GM21447 (cell line): ENCODE data around the gene C20orf204.

Experiments used
- ATAC-seq: cut with Tn5 transposase; IDR thresholded peaks from one replicate; pipeline ENCODE4 v1.9.1; 2021; ENCODE audit not compliant: unreplicated experiment

C20orf204 gene

DNA sequence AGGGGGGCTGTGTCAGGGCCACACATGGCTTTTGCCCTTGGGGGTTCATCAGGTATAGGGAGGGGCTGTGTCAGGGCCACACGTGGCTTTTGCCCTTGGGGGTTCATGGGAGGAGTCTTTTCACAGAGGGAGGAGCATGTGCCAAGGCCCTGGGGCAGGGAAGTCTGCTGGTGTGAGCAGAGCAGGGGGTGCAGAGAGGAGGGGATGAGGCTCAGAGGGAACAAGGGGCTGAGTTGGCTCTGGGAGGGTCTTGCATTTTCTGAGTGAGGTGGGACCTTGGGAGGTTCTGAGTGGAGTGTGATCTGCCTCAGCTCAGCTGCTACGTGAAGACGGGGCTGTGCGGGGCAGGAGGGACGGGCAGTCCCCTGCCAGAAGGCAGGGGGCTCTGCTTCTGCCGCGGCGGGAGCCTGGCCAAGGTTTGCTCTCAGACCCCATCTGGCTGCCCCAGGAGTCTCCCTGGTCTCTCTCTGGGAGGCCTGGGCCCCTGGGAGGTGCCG, 19.5 kb downstream of the C20orf204 start:
- ATAC-seq = no peak

DNA sequence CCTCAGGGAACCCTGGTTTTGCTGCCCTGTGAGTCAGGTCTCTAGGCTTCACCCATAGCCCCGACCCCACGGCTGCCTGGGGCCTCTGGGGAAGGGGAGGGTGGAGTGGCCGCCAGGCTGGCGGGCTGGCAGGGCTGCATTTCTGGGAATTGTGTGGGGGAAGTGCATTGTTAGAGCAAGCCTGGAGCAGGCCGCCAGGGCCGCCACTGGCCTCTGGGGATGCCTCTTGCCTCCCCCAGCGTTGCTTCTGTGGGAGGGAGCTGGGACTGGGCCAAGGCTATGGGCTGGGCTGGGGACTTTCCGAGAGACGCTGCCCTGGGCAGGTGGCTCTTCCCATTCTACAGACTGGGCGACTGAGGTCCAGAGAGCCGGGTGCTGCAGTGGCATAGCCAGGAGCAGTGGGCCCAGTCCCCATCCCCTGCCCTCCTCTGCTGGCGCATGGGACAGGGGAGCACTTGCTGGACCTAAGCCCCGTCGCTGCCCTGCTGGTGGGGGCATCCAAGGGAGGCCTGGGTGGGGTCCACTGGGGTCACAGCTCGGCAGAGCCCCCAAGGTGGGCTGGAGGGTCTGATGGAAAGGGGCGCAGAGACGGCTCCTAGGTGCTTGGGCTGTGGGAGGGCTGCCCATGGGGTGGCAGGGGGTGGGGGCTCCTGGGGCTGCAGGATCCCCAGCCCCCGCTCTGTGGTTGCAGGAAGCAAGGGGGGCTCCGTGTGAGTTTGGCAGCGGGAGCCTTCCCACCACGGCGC, 20.1 kb downstream of the C20orf204 start:
- no peak for ATAC-seq

DNA sequence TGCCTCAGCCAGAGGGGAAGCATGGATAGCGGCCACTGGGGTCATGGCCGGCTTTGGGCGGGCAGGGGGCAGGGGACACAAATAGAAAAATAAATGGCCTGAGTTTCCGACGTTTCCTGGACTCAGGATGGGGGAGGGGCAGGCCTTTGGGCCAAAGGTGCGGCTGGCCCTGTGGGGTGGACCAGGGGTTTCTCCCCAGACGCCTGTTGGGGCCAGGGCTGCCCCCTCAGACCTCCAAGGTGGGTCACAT, 20.6 kb downstream of the C20orf204 start:
- no peak for ATAC-seq

DNA sequence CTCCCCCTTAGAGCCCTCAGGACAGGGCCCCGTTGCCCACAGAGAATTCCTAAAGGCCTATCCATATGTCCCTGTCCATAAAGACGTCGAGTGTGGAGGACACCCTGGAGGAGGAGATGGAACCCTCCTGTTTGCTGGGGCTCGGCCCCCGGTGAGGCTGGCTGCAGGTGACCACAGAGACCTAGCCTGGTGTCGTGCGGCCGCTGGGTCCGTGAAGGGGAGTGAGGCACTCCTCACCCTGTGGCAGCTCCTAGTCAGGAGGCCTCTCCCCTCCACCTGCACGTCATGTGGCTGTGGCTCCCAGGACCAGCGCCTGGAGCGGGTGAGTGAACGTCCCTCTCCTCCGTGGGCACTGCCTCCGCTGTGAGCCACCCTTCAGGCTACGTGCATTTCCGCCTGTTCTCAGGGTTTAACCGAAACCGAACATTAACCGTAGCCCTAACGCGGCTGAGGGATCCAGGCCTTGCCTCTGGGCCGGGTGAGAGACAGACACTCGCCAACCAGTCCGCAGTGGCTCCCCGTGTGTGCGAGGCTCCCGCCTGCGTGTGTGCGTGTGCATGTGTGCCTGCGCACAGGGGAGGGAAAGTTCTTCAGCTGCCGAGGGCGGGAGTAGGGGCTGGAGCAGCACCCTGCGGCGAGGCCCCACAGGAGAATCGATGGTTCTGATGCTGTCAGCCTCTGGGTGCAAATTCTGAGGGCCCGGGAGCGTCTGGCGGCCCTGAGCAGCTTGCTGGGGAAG, 21.1 kb downstream of the C20orf204 start:
- ATAC-seq = no peak

DNA sequence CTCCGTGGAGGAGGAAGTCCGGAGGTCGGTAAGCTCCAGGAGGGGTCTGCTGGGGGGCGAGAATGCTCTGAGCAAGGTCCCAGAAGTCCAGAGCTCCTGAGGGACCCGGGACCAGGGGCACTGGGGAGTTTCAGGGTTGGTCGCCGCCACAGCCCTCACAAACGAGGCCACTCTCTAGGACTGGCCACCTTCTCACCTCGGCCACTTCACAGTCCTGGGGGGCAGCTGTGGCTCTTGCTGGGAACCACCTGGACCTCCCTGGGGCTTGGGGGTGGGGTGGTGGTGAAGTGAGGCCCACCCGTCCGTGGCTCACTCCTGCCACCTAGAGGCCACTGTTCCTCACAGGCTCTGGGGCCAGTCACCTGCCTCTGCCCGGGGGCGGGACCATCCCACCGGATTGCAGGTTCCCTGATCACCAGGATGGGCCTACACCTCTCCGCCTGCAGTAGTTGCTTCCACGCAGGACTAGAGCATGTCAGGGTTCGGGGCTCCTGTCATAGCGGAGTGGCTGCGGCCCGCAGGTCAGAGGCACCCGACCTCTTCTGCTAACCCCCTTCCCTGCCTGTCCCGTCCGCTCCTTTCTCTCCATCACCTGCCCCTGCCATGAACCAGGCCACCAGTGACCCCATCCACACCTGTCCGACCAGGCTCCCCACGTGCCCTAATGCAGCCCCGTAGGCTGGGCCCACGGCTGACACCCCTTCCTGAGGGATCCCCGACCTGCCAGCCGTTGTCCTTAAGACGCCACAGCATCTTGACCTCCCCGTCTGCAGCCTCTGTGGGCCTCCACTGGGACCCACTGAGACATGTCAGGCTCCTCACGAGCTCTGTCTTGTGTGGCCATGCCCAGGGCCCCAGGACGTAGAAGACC, 21.9 kb downstream of the C20orf204 start:
- ATAC-seq = no peak

DNA sequence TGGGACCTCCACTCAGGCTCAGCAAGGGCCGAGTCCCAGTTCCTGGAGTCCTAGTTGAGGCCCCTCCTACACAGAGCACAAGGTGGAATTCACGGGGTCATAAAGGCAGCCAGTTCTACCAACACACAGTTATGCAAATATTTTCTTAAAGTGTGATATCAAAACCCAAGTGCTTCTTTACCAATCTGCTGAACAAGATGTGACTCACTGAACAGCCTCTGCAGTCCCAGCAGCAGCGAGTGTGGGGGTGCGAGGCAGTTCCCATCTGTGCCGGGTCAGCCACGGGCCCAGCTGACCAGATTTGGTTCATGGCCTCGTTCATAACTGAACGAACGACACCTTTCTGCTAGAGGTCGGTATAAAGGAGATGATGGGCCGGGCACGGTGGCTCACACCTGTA, 22.6 kb downstream of the C20orf204 start:
- ATAC-seq = no peak

DNA sequence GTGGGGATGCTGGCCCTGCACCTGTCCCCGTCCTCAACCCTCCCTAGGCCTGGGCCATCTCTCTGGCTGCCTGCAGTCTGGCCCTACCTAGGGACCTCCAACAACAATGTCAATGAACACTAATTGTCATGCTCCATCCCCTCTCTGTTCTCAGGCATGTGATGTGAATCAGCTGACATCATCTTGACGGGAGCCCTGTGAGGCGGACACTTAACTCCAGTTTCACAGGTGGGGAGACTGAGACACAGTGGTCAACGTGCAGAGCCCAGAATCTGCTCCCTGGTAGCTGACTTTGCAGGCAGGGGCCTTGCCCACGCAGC, 26.3 kb downstream of the C20orf204 start:
- no peak for ATAC-seq

DNA sequence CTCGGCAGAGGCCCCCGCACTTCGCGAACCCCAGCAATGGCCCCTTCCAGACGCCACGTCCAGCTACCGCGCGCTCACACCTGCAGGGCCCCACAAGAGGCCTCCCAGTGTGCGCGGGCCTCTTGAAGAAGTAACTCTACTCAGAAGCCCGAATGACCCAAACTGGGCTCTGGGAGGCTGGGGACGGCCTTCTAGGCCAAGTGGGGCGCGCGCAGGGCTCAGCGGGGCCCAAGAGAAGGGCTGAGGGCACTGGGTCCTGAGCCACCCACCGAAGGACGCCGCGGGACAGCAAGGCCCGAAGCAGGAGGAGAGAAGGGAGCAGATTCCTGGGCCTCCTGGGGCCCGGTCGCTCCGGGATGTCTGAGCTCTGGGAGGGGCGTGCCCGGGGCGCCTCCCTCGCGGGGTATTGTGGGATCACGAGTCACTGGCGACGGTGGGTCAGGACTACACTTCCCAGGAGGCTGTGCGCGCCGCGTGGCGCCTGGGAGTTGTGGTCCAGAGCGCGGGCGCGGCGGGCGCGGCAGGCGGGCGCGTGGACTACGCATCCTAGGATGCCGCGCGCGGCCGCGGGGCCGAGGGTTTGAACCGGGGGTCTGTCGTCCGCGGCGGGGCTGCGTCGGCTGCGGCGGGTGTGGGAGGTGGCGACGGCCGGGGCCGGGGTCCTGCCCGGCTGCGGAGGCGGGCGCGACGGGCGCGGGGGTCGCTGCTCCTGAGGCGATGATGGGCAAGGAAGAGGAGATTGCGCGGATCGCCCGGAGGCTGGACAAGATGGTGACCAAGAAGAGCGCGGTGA, 26.8 kb downstream of the C20orf204 start, which contains the start of gene TCEA2:
TCEA2 (plus strand) TSS at position 603 of the 793 bp plus-strand sequence; CDS start at position 718, 115 bp downstream.
- ATAC-seq = peak; percentile 57

DNA sequence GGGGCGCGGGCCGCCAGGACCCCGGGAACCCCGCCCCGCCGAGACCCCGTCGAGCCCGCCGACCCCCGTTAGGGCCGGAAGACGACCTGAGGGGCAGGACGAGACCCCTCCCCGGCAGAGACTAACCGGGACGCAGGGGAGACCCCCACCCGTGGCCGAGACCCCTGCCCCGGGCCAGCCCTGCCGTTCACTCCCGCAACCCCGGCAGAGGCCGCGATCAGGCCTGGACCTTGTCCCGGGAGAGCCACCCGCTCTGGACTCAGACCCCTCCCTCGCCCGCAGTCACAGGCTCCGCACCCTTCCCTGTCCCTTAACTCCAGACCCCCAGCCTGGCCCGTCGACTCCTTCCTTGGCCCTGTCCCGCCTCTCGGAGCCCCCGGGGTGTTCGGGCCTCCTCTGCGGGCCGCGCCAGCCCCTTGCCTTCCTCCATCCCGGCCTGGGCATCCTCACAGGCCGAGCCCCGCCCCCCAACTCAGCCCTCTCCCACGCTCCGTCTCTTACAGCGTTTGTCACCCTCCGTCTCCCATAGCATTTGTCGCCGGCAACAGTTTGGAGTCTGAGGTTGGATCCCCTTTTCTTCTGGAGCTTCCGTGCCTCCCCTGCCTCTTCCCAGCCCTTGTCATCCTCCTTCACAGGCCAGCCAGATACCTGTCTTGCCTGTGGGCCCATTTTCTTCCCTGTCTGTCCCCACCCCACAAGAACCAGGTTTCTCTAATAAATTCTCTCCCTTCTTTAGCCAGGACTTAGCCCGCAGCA, 27.6 kb downstream of the C20orf204 start:
- ATAC-seq = no peak

DNA sequence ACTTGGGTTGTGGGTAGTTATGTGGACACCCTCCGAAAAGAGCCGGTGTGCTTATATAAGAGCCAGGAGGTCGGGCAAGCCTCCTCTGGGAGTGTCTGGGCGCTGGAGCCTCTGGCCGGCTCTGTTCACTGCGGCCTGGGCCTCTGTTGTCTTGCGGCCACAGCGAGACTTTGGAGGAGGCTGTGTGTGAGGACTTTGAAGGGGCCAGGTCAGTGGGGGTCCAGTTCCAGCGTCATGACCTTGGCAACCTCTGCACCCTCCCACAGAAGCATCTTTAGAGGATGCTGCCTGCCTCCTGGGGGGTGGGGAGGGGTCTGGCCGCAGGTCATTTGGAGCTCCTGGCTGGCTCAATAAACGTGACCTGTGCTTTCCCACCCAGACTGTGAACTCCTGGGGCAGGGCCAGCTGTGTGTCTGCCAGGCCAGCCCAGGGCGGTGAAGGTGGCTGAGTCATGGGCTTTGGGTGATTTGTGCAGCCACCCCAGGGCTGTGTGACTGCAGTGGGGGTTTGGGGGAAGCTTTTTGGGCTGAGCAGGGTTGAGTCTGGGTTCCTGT, 28.2 kb downstream of the C20orf204 start:
- ATAC-seq = no peak

DNA sequence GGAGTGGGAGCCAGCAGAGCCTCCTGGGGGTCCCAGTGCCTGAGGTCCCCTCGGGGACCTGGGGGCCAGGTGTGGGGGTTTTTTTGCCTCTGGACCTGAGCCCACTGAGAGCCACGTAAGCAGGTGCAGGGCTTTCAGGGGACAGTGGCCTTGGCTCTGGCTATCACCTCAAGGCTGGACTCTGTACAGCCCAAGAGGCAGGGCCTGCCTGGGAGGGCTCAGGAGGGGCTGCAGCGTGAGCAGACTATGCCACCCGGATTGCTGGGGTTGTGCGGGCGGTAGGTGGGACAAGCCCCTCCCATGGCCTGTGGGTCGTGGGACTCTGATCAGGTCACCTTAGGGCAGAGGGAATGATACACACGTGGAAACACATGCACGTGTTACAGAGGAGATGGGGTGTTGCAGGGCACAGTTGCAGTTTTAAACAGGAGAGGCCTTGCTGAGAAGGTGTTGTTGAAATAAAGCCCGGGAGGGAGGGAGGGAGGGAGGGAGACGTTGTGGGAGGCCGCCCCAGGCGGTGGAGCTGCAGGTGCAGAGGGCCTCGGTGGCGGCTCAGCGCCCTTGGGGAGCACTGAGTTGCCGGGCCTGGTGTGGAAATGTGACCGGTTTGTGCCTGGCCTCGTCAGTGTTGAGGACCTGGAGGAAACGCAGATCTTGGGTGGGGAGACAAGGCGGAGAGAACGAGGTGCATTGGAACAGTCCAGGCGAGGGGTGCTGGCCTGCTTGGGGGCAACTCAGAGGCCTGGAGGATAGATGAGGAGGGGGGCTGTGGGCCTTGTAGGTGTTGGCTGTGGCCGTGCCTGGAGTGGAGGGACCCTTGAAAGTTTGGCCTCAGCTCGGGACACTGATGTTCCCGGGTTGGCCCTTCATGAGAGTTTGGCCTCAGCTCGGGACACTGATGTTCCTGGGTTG, 29.3 kb downstream of the C20orf204 start:
- ATAC-seq = no peak

DNA sequence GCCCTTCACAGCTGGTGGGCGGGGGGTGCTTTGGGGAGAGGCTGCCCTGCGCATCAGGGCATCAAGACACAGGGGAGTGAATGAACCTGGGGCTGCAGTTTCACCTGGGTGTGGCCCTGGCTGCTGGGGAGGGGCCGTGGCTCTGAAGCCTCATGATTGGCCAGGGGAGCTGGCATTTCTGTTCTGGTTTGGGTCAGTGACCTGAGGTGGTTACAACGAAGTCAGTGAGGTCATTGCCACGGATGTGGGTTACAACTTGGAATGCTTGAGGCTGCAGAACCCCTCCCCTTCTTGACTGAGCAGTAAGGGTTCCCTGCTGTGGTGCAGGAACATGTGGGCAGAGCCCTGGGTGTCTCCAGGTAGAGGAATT, 30.0 kb downstream of the C20orf204 start:
- peak; percentile 61 for ATAC-seq

DNA sequence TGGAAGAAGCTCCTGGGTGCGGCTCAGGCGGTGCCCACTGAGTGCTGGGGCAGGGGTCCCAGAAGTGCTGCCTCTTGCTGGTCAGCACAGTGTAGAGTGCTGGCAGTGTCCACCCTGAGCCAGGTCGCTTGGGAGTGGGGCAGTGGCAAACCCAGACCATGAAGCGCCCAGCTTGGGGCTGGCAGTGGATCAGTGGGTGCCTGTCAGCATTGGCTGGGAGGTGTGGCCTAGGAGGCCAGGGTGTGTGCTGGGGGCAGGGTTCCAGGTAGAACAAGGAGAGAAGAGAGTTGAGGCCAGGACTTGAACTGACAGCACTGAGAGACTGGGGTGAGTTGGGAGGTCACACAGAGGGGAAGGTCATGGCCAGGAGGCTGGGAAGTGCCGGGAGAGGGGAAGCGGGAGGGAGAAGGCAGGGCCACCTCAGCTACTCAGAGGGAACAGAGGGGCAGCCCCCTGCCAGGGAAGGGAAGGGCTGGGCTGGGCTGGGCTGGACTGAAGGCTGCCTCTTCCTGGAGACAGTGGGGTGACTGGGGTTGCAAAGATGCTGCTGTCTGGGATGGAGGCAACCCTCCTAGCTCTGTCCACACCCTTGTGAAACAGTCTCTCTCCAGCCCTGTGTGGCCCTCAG, 31.1 kb downstream of the C20orf204 start:
- no peak for ATAC-seq

DNA sequence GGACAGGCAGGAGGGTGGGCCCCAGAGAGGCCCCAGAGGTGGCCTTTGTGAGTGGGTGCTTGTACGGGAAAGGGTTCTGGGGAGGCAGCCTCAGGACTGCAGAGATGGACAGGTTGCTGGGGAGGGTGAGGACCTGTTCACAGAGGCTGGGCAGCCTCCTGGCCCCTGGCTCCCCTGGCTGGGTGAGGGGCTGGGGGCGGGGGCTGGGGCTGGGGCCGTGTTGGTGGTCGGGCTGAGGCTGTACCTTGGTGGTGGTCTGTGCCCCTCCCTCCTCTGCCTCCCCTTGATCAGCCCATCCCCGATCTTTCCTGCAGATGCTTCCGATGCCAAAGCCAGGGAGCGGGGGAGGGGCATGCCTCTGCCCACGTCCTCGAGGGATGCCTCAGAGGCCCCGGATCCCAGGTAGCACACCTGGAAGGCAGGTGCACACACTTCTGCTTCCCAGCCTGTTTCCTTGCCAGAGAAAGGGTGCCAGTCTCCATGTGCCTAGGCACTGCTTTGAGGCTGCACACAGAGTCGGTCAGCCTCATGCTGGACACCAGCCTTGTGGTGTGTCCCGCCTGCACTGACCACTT, 31.8 kb downstream of the C20orf204 start:
- ATAC-seq = no peak

DNA sequence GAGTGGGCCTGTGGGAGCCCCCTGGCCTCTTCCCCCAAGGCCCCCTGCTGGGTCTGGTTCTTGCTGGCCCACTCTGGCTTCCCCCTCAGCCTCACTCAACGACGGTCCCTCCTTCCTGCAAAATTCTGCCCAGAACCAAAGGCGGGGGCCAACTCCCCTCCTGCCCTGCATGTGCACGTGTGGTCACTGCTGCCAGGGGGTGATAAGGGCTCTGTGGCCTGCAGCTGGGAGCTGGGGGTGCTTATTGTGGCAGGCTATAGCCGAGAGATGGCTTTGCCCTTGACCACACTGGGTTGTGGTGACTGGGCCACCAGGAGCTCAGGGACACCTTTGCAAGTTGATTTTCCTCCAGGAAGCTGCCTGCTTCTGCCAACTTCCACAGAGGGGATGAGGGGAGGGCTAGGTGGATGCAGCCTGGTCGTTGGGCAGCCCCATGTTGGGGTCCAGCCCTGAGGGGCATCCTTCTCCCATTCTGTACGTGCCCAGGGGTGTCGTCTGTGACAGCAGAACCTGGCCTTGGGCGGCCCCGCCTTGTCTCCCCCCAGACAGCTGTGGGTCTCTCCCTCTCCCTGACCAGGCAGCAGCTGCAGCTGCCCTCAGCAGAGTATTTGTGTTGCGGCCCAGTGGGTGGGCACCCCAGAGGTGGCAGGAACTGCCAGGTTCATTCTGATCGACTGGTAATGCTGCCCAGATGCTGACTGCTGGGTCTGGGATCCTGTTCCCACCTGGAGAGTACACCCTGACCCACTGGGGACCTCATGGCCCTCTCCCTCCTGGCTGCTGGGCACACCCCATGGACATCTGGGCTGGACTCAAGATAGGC, 32.6 kb downstream of the C20orf204 start:
- no peak for ATAC-seq

DNA sequence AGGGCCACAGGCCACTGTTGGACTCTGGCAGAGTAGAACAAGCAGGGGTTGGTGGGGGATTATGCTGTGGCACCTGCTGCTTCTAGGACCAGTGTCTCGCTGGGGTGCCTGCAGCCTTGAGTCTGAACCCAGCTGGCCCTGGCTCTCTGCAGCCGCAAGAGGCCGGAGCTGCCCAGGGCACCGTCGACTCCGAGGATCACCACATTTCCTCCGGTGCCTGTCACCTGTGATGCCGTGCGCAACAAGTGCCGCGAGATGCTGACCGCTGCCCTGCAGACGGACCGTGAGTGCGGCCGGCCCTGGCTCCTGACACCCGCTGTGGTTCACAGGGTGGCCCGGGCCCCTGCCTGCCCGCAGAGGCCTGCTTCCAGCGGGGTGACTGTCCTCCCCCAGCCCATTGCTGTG, 33.2 kb downstream of the C20orf204 start:
- no peak for ATAC-seq

DNA sequence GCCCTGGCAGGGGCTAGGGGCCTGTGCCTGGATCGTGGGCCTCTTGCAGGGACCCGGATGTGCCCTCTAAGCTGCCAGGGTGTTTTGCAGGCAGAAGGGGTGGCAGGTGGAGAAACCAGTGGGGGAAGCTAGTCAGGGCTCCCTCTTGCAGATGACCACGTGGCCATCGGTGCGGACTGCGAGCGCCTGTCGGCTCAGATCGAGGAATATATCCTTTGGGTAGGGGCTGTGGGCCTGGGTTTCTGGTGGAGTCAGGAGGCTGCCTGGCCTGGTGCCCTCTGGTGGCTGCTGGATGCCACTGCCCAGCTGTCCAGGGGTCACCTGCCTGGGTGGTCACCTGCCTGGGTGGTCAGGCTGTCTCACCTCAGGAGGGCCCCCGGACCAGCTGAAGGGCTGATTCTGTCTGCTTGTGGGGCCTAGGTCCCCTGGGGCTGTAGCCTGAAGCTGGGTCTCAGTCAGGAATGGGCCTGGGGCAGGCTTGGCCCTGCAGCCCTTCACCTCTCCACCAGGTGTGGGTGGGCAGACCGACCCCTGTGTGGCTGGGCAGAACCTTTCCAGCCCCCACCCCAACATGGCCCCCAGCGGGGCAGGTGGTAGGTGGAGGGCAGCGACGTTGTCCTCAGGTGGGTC, 33.7 kb downstream of the C20orf204 start:
- no peak for ATAC-seq
